Endodermal cell (in vitro differentiated cells): ENCODE results near the gene MAP3K2. TPM values are rescaled to one million over a fixed set of nuclear protein-coding genes. Genes with fewer than 3 reads are reported as not detected.

Experiments
- DNase-seq: peaks from one replicate; pipeline ENCODE4 v3.0.0-alpha.2; 2017
- H3K27ac ChIP-seq: 2 replicates; pipeline ENCODE4 v1.5.1; 2013; ENCODE audit warnings: mild to moderate bottlenecking, low read depth, low read length, moderate library complexity
- H3K27me3 ChIP-seq: 2 replicates; pipeline ENCODE4 v1.6.1; 2013; ENCODE audit warnings: mild to moderate bottlenecking, low read length, moderate library complexity; ENCODE audit not compliant: insufficient read depth, control insufficient read depth, poor library complexity, severe bottlenecking
- H3K36me3 ChIP-seq: 2 replicates; pipeline ENCODE4 v1.7.0; 2013; ENCODE audit warnings: mild to moderate bottlenecking, low read length, moderate library complexity; ENCODE audit not compliant: control insufficient read depth, insufficient read depth
- H3K4me1 ChIP-seq: one replicate; pipeline ENCODE4 v1.7.0; 2013; ENCODE audit warnings: low read length; ENCODE audit not compliant: control insufficient read depth, insufficient read depth
- H3K4me3 ChIP-seq: 2 replicates; pipeline ENCODE4 v1.5.1; 2013; ENCODE audit warnings: mild to moderate bottlenecking, low read length, moderate library complexity
- H3K9ac ChIP-seq: 2 replicates; pipeline ENCODE4 v1.6.1; 2013; ENCODE audit warnings: mild to moderate bottlenecking, low read length, moderate library complexity; ENCODE audit not compliant: poor library complexity, severe bottlenecking; ENCODE audit errors: extremely low read depth
- H3K9me3 ChIP-seq: 2 replicates; pipeline ENCODE4 v1.6.1; 2013; ENCODE audit warnings: mild to moderate bottlenecking, low read length, moderate library complexity; ENCODE audit not compliant: control insufficient read depth
- H3K27ac Mint-ChIP-seq: 2 replicates; pipeline ENCODE4 v1.8.0; 2020; ENCODE audit warnings: mixed read lengths
- H3K27me3 Mint-ChIP-seq: 2 replicates; pipeline ENCODE4 v1.8.0; 2021; ENCODE audit warnings: mild to moderate bottlenecking, mixed read lengths; ENCODE audit not compliant: insufficient read depth
- H3K36me3 Mint-ChIP-seq: 2 replicates; pipeline ENCODE4 v1.8.0; 2020; ENCODE audit warnings: low read depth, mixed read lengths
- H3K4me1 Mint-ChIP-seq: 2 replicates; pipeline ENCODE4 v1.8.0; 2020; ENCODE audit warnings: mixed read lengths
- H3K4me3 Mint-ChIP-seq: 2 replicates; pipeline ENCODE4 v1.8.0; 2020; ENCODE audit warnings: mild to moderate bottlenecking, moderate library complexity, mixed read lengths
- H3K9me3 Mint-ChIP-seq: 2 replicates; pipeline ENCODE4 v1.8.0; 2020; ENCODE audit warnings: mild to moderate bottlenecking, mixed read lengths
- WGBS, 2 experiments: methylation state at CpG; one replicate each; pipeline versions ENCODE4 v1.1.5 to v1.1.7; 2013; ENCODE audit warnings: missing lambda C conversion rate in 2 of 2, mixed read lengths in 1 of 2; ENCODE audit not compliant: insufficient coverage in 1 of 2, insufficient read length in 1 of 2; 5-methylcytosine and 5-hydroxymethylcytosine counted together
- total RNA-seq, 2 donors: library from RNA; stranded (reverse); fragmentation: NEBNext Ultra II Directional in 1 of 2; extraction: Animal tissue kit (Norgen Biotek cat#: 25700) in 1 of 2; gene quantifications; 2 replicates in 1 of 2; 3 replicates in 1 of 2; pipeline ENCODE4 v1.2.1, GENCODE V29; 2021
- TF ChIP-seq, protein P1 (sequence below): fragments of 200-600 bp; sonication (generic); conservative IDR thresholded peaks from 2 replicates; pipeline ENCODE4 v1.5.0; 2021; ENCODE audit warnings: antibody characterized with exemption, mild to moderate bottlenecking

The MAP3K2 gene
- total RNA-seq, 2 donors from 2014 or later = 27.9 to 31.6 TPM

DNA sequence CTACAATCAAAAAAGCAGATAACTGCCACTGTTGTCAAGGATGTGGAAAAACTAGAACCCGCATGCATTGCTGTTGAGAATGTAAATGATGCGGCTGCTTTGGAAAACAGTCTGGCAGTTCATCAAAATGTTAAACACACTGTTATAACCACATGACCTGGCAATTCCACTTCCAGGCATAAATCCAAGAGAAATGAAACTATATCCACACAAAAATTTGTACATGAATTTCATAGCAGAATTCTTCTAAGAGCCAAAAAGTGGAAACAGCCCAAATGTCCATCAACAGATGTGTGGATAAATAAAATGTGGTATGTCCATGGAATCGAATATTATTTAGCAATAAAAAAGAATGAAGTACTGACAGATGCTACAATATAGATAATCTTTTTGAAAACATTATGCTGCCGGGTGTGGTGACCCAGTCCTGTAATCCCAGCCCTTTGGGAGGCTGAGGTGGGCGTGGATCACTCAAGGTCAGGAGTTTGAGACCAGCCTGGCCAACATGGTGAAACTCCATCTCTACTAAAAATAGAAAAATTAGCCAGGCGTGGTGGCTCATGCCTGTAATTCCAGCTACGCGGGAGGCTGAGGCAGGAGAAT is 125.9 kb downstream of the MAP3K2 start:
- DNase-seq = no peak
- TF ChIP-seq, protein P1, sequence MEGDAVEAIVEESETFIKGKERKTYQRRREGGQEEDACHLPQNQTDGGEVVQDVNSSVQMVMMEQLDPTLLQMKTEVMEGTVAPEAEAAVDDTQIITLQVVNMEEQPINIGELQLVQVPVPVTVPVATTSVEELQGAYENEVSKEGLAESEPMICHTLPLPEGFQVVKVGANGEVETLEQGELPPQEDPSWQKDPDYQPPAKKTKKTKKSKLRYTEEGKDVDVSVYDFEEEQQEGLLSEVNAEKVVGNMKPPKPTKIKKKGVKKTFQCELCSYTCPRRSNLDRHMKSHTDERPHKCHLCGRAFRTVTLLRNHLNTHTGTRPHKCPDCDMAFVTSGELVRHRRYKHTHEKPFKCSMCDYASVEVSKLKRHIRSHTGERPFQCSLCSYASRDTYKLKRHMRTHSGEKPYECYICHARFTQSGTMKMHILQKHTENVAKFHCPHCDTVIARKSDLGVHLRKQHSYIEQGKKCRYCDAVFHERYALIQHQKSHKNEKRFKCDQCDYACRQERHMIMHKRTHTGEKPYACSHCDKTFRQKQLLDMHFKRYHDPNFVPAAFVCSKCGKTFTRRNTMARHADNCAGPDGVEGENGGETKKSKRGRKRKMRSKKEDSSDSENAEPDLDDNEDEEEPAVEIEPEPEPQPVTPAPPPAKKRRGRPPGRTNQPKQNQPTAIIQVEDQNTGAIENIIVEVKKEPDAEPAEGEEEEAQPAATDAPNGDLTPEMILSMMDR = no peak
- no peak overlapping the region for H3K4me3 ChIP-seq
- peaks cover 74% of the 10 kb centered on the region for H3K36me3 ChIP-seq
- no peak overlapping the region for H3K27ac ChIP-seq
- no peaks in the 10 kb centered on the region for H3K27me3 ChIP-seq
- no peak overlapping the region for H3K9ac ChIP-seq
- H3K9me3 ChIP-seq = peaks cover 12% of the 10 kb centered on the region
- Mint-ChIP-seq H3K4me3 (no peak overlapping the region), H3K27me3 (no peaks in the 10 kb centered on the region), H3K27ac (no peak overlapping the region), H3K36me3 (peaks cover 84% of the 10 kb centered on the region), H3K4me1 (no peaks in the 10 kb centered on the region), H3K9me3 (peaks cover 18% of the 10 kb centered on the region)
- H3K4me1 ChIP-seq = no peaks in the 10 kb centered on the region
- 94 to 96% methylated on average over 4 to 8 of the region's 8 CpGs for WGBS, 2 experiments

DNA sequence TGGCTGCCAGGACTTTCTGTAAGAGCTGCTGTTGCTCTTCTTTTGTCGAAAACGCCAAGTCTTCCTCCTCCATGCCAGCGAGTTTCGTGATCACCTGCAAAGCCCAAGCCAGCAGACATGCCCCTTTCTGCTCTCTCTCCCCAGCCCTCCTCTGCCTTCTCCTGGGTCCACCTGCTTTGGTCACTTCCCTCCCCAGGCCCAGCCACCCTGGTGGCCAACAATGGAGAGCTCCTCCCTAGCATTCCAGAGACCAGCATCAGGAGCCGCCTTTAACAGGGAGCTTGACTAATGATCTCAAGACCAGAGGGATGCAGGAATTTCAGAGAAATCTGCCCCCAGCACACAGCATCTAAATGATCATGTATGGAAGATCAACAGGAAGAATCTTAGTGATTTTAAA is 128.4 kb downstream of the MAP3K2 start:
- H3K9me3 Mint-ChIP-seq = peaks cover under 1% of the 10 kb centered on the region
- H3K4me3 Mint-ChIP-seq = no peak overlapping the region
- H3K27me3 ChIP-seq = no peaks in the 10 kb centered on the region
- peaks cover 74% of the 10 kb centered on the region for H3K36me3 Mint-ChIP-seq
- DNase-seq = peak; percentile 50
- no peak overlapping the region for H3K27ac Mint-ChIP-seq
- H3K27ac ChIP-seq = no peak overlapping the region
- TF ChIP-seq, protein P1 = no peak
- H3K4me1 Mint-ChIP-seq = no peaks in the 10 kb centered on the region
- H3K4me3 ChIP-seq = no peak overlapping the region
- peaks cover 65% of the 10 kb centered on the region for H3K36me3 ChIP-seq
- no peak overlapping the region for H3K9ac ChIP-seq
- no peaks in the 10 kb centered on the region for H3K4me1 ChIP-seq
- no peaks in the 10 kb centered on the region for H3K27me3 Mint-ChIP-seq
- WGBS, 2 experiments = 93 to 100% methylated on average over 5 of the region's 5 CpGs
- H3K9me3 ChIP-seq = no peaks in the 10 kb centered on the region

DNA sequence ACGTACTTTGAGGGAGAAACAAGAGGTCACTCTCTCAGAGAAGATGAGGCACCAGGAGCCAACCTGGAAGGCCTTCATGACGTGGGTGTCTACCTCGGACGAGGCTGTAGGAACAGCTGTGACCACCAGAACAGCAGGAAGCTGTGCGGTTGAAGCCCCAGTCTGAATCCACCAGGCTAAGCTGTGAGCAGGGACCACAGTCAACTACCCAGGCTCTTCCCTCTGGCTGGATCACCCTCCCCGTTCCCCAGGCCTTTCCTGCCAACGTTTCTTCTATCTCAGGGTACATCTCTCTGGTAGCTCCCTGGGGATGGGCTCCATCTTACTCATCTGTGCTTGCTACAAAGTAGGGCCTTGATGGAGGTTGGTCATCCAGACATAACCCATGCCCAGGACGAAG is 130.9 kb downstream of the MAP3K2 start:
- Mint-ChIP-seq H3K36me3 (peaks cover 55% of the 10 kb centered on the region), H3K27me3 (no peaks in the 10 kb centered on the region), H3K4me1 (no peaks in the 10 kb centered on the region), H3K4me3 (no peak overlapping the region), H3K9me3 (no peaks in the 10 kb centered on the region), H3K27ac (no peak overlapping the region)
- Histone ChIP-seq H3K4me3 (no peak overlapping the region), H3K27me3 (no peaks in the 10 kb centered on the region), H3K9me3 (no peaks in the 10 kb centered on the region), H3K36me3 (peaks cover 55% of the 10 kb centered on the region), H3K4me1 (no peaks in the 10 kb centered on the region), H3K9ac (no peak overlapping the region), H3K27ac (no peak overlapping the region)
- DNase-seq = no peak
- TF ChIP-seq, protein P1 = no peak
- WGBS, 2 experiments = 92 to 100% methylated on average over 8 of the region's 8 CpGs
